Mesendoderm (in vitro differentiated cells): Measurements from ENCODE around the gene RASGRF1.

ENCODE experiments used
- DNase-seq: peaks from one replicate; pipeline ENCODE4 v3.0.0; 2013
- H2AK5ac ChIP-seq: 2 replicates; pipeline ENCODE4 v1.6.1; 2013; ENCODE audit warnings: low read length, inconsistent platforms
- H2BK120ac ChIP-seq: 2 replicates; pipeline ENCODE4 v1.6.1; 2013; ENCODE audit warnings: low read depth, mild to moderate bottlenecking, low read length, moderate library complexity, mixed read lengths
- H2BK15ac ChIP-seq: replicated peaks from 2 replicates; pipeline ENCODE4 v1.6.1; 2013; ENCODE audit warnings: low read depth, mild to moderate bottlenecking, moderate library complexity
- H2BK5ac ChIP-seq: 2 replicates; pipeline ENCODE4 v1.6.1; 2013; ENCODE audit warnings: low read length, inconsistent platforms
- H3K18ac ChIP-seq: 2 replicates; pipeline ENCODE4 v1.6.1; 2013; ENCODE audit warnings: mild to moderate bottlenecking, low read length, mixed read lengths
- H3K23ac ChIP-seq: one replicate; pipeline ENCODE4 v1.6.1; 2013; ENCODE audit warnings: low read length
- H3K27ac ChIP-seq: 2 replicates; pipeline ENCODE4 v1.5.1; 2013; ENCODE audit warnings: low read depth, mild to moderate bottlenecking, inconsistent platforms, low read length, moderate library complexity
- H3K27me3 ChIP-seq: 2 replicates; pipeline ENCODE4 v1.6.1; 2013; ENCODE audit warnings: low read length, control low read depth, mild to moderate bottlenecking, inconsistent platforms; ENCODE audit not compliant: insufficient read depth, poor library complexity
- H3K36me3 ChIP-seq: 2 replicates; pipeline ENCODE4 v1.6.1; 2013; ENCODE audit warnings: low read length, inconsistent platforms; ENCODE audit not compliant: control insufficient read depth, insufficient read depth
- H3K4ac ChIP-seq: one replicate; pipeline ENCODE4 v1.6.1; 2013; ENCODE audit warnings: low read depth, mild to moderate bottlenecking, low read length, moderate library complexity
- H3K4me1 ChIP-seq: 2 replicates; pipeline ENCODE4 v1.6.1; 2013; ENCODE audit warnings: low read depth, low read length, inconsistent platforms; ENCODE audit not compliant: control insufficient read depth
- H3K4me2 ChIP-seq: 2 replicates; pipeline ENCODE4 v1.6.1; 2013; ENCODE audit warnings: low read length
- H3K4me3 ChIP-seq: 2 replicates; pipeline ENCODE4 v1.5.1; 2013; ENCODE audit warnings: mild to moderate bottlenecking, low read length
- H3K56ac ChIP-seq: one replicate; pipeline ENCODE4 v1.6.1; 2013; ENCODE audit warnings: low read length
- H3K79me1 ChIP-seq: 2 replicates; pipeline ENCODE4 v1.6.1; 2013; ENCODE audit warnings: low read length, inconsistent platforms
- H3K79me2 ChIP-seq: 2 replicates; pipeline ENCODE4 v1.6.1; 2013; ENCODE audit warnings: mild to moderate bottlenecking, low read length; ENCODE audit not compliant: control insufficient read depth, insufficient read depth
- H3K9ac ChIP-seq: 2 replicates; pipeline ENCODE4 v1.6.1; 2013; ENCODE audit warnings: low read length, inconsistent platforms
- H4K5ac ChIP-seq: one replicate; pipeline ENCODE4 v1.6.1; 2013; ENCODE audit warnings: low read length
- H4K8ac ChIP-seq: one replicate; pipeline ENCODE4 v1.6.1; 2013; ENCODE audit warnings: low read depth, mild to moderate bottlenecking, control low read depth, low read length, moderate library complexity
- WGBS: extraction: QIAGEN DNeasy Blood & Tissue Kit; methylation state at CpG from one replicate; pipeline ENCODE4 v1.1.7; 2013; ENCODE audit warnings: low lambda C conversion rate, missing lambda C conversion rate; ENCODE audit not compliant: insufficient coverage; ENCODE audit errors: extremely low coverage; 5-methylcytosine and 5-hydroxymethylcytosine counted together

RASGRF1 gene

GRCh38 chr15:78985859-78986475 is 104.6 kb downstream of the RASGRF1 start:
- Histone ChIP-seq H3K79me2 (no peaks in the 10 kb centered on the region), H3K4me2 (no peak overlapping the region), H3K56ac (no peak overlapping the region), H2BK15ac (no peak overlapping the region), H3K18ac (no peak overlapping the region), H2AK5ac (no peak overlapping the region), H3K9ac (no peak overlapping the region), H3K36me3 (no peaks in the 10 kb centered on the region), H3K4ac (no peak overlapping the region), H3K4me3 (no peak overlapping the region), H4K8ac (no peak overlapping the region), H2BK5ac (no peak overlapping the region), H2BK120ac (no peak overlapping the region), H3K4me1 (no peaks in the 10 kb centered on the region), H3K79me1 (no peaks in the 10 kb centered on the region), H3K27ac (no peak overlapping the region), H3K23ac (no peak overlapping the region), H3K27me3 (no peaks in the 10 kb centered on the region), H4K5ac (no peak overlapping the region)
- WGBS: no CpG with 5 or more reads among the region's 6 CpGs
- DNase-seq: no peak

GRCh38 chr15:78984041-78984440 is 106.5 kb downstream of the RASGRF1 start:
- no peak overlapping the region for H3K27ac ChIP-seq
- H3K79me1 ChIP-seq: no peaks in the 10 kb centered on the region
- H2BK15ac ChIP-seq: no peak overlapping the region
- H3K9ac ChIP-seq: no peak overlapping the region
- H3K79me2 ChIP-seq: no peaks in the 10 kb centered on the region
- no peak overlapping the region for H2BK5ac ChIP-seq
- no peak overlapping the region for H3K4me3 ChIP-seq
- H4K8ac ChIP-seq: no peak overlapping the region
- no peak overlapping the region for H3K4me2 ChIP-seq
- H3K56ac ChIP-seq: no peak overlapping the region
- WGBS: no CpG with 5 or more reads among the region's 1 CpG
- H4K5ac ChIP-seq: no peak overlapping the region
- no peak for DNase-seq
- no peak overlapping the region for H2BK120ac ChIP-seq
- no peak overlapping the region for H2AK5ac ChIP-seq
- H3K27me3 ChIP-seq: no peaks in the 10 kb centered on the region
- H3K4ac ChIP-seq: no peak overlapping the region
- no peaks in the 10 kb centered on the region for H3K4me1 ChIP-seq
- no peak overlapping the region for H3K23ac ChIP-seq
- no peaks in the 10 kb centered on the region for H3K36me3 ChIP-seq
- no peak overlapping the region for H3K18ac ChIP-seq

GRCh38 chr15:78983146-78983918 is 107.2 kb downstream of the RASGRF1 start:
- no peak overlapping the region for H3K4me3 ChIP-seq
- no CpG with 5 or more reads among the region's 5 CpGs for WGBS
- H2BK120ac ChIP-seq: no peak overlapping the region
- H3K4me2 ChIP-seq: no peak overlapping the region
- H3K79me1 ChIP-seq: no peaks in the 10 kb centered on the region
- no peaks in the 10 kb centered on the region for H3K36me3 ChIP-seq
- DNase-seq: no peak
- no peak overlapping the region for H2BK15ac ChIP-seq
- H3K27ac ChIP-seq: no peak overlapping the region
- H3K9ac ChIP-seq: no peak overlapping the region
- no peak overlapping the region for H3K4ac ChIP-seq
- H4K5ac ChIP-seq: no peak overlapping the region
- H4K8ac ChIP-seq: no peak overlapping the region
- H3K4me1 ChIP-seq: no peaks in the 10 kb centered on the region
- H3K23ac ChIP-seq: no peak overlapping the region
- no peak overlapping the region for H3K18ac ChIP-seq
- no peak overlapping the region for H2AK5ac ChIP-seq
- no peaks in the 10 kb centered on the region for H3K27me3 ChIP-seq
- H3K79me2 ChIP-seq: no peaks in the 10 kb centered on the region
- no peak overlapping the region for H2BK5ac ChIP-seq
- no peak overlapping the region for H3K56ac ChIP-seq

- H2BK5ac ChIP-seq: no peak overlapping the region
- WGBS: no CpG with 5 or more reads among the region's 10 CpGs
- no peak overlapping the region for H2AK5ac ChIP-seq
- H3K79me2 ChIP-seq: no peaks in the 10 kb centered on the region
- no peak overlapping the region for H3K4me3 ChIP-seq
- H3K27me3 ChIP-seq: no peaks in the 10 kb centered on the region
- no peaks in the 10 kb centered on the region for H3K4me1 ChIP-seq
- no peak overlapping the region for H4K5ac ChIP-seq
- H3K18ac ChIP-seq: no peak overlapping the region
- no peaks in the 10 kb centered on the region for H3K79me1 ChIP-seq
- no peak overlapping the region for H4K8ac ChIP-seq
- no peak for DNase-seq
- no peak overlapping the region for H3K9ac ChIP-seq
- no peaks in the 10 kb centered on the region for H3K36me3 ChIP-seq
- no peak overlapping the region for H3K27ac ChIP-seq
- H2BK120ac ChIP-seq: no peak overlapping the region
- H3K4ac ChIP-seq: no peak overlapping the region
- no peak overlapping the region for H2BK15ac ChIP-seq
- no peak overlapping the region for H3K4me2 ChIP-seq
- H3K56ac ChIP-seq: no peak overlapping the region
- H3K23ac ChIP-seq: no peak overlapping the region
Measured at GRCh38 chr15:78982736-78983135, 107.8 kb downstream of the RASGRF1 start.

GRCh38 chr15:78981532-78982313 is 108.9 kb downstream of the RASGRF1 start:
- no peak overlapping the region for H3K4ac ChIP-seq
- H3K4me2 ChIP-seq: no peak overlapping the region
- no CpG with 5 or more reads among the region's 11 CpGs for WGBS
- H3K23ac ChIP-seq: no peak overlapping the region
- no peak overlapping the region for H2AK5ac ChIP-seq
- H3K18ac ChIP-seq: no peak overlapping the region
- H3K27ac ChIP-seq: no peak overlapping the region
- DNase-seq: no peak
- no peak overlapping the region for H4K5ac ChIP-seq
- H4K8ac ChIP-seq: no peak overlapping the region
- H3K79me2 ChIP-seq: no peaks in the 10 kb centered on the region
- H3K36me3 ChIP-seq: no peaks in the 10 kb centered on the region
- H3K4me1 ChIP-seq: no peaks in the 10 kb centered on the region
- no peaks in the 10 kb centered on the region for H3K27me3 ChIP-seq
- H3K79me1 ChIP-seq: no peaks in the 10 kb centered on the region
- no peak overlapping the region for H3K9ac ChIP-seq
- H2BK120ac ChIP-seq: no peak overlapping the region
- H2BK5ac ChIP-seq: no peak overlapping the region
- H3K56ac ChIP-seq: no peak overlapping the region
- H2BK15ac ChIP-seq: no peak overlapping the region
- H3K4me3 ChIP-seq: no peak overlapping the region
